HEK293 (cell line): ENCODE results near the gene FAM210B.

Experiments used
- CTCF ChIA-PET: fragments of 350-600 bp; formaldehyde crosslinking; extraction: SDS; loops from one replicate; lab custom pipeline; 2021; ENCODE audit warnings: antibody characterized with exemption; lab: Yijun Ruan, JAX
- POLR2A ChIA-PET: fragments of 300-600 bp; formaldehyde crosslinking; extraction: SDS; loops from one replicate; lab custom pipeline; 2020; ENCODE audit warnings: antibody characterized with exemption, inconsistent platforms; lab: Yijun Ruan, JAX
- H3K27ac ChIP-seq: fragments of 200-500 bp; sonication (Bioruptor generic); 2 replicates; pipeline ENCODE4 v1.5.1; 2014; ENCODE audit warnings: low read depth, low read length, control low read depth, inconsistent platforms; ENCODE audit errors: extremely low read depth
- H3K36me3 ChIP-seq, 2 experiments: fragments of 200-500 bp in 1 of 2; sonication (Bioruptor generic) in 1 of 2; 1 replicate in 1 of 2; 2 replicates in 1 of 2; pipeline ENCODE4 v1.5.1; 2014 to 2017; ENCODE audit warnings: inconsistent platforms in 2 of 2, low read length in 2 of 2; ENCODE audit not compliant: control insufficient read depth in 2 of 2, insufficient read depth in 1 of 2
- H3K4me1 ChIP-seq: fragments of 200-500 bp; sonication (Bioruptor generic); 2 replicates; pipeline ENCODE4 v1.5.1; 2014; ENCODE audit warnings: mild to moderate bottlenecking, low read length, inconsistent platforms; ENCODE audit not compliant: control insufficient read depth, insufficient read depth
- H3K4me3 ChIP-seq: 2 replicates; pipeline ENCODE4 v1.5.1; 2011; ENCODE audit warnings: low read depth, mild to moderate bottlenecking, control low read depth, low read length, moderate library complexity
- H3K9me3 ChIP-seq: fragments of 200-500 bp; sonication (Bioruptor generic); 2 replicates; pipeline ENCODE4 v1.5.1; 2014; ENCODE audit warnings: low read depth, low read length, inconsistent platforms; ENCODE audit not compliant: control insufficient read depth, insufficient read depth
- KLF10 ChIP-seq: fragments of 450-650 bp; IDR thresholded peaks from 2 replicates; pipeline ENCODE4 v1.5.1; 2018; ENCODE audit warnings: missing biosample characterization, mild to moderate bottlenecking, missing genetic modification characterization
- PRDM1 ChIP-seq: fragments of 450-650 bp; formaldehyde crosslinking; IDR thresholded peaks from 2 replicates; pipeline ENCODE4; 2016; ENCODE audit warnings: missing biosample characterization, missing genetic modification characterization
- PRDM10 ChIP-seq: fragments of 450-650 bp; formaldehyde crosslinking; IDR thresholded peaks from 2 replicates; pipeline ENCODE4 v1.5.1; 2016; ENCODE audit warnings: missing biosample characterization, missing genetic modification characterization
- SCRT2 ChIP-seq: fragments of 450-650 bp; formaldehyde crosslinking; IDR thresholded peaks from 2 replicates; pipeline ENCODE4 v1.5.1; 2016; ENCODE audit warnings: missing biosample characterization, missing genetic modification characterization
- SETDB1 ChIP-seq: IDR thresholded peaks from one replicate; pipeline ENCODE4 v1.6.1; 2017; ENCODE audit warnings: mild to moderate bottlenecking, low read length, moderate library complexity, mixed read lengths; ENCODE audit not compliant: insufficient read length
- SP2 ChIP-seq: fragments of 450-650 bp; formaldehyde crosslinking; IDR thresholded peaks from 2 replicates; pipeline ENCODE4 v1.5.1; 2016; ENCODE audit warnings: missing biosample characterization, missing genetic modification characterization
- SP3 ChIP-seq: fragments of 450-650 bp; formaldehyde crosslinking; IDR thresholded peaks from 2 replicates; pipeline ENCODE4 v1.5.1; 2016; ENCODE audit warnings: missing biosample characterization, missing genetic modification characterization
- WT1 ChIP-seq: fragments of 450-650 bp; formaldehyde crosslinking; IDR thresholded peaks from 2 replicates; pipeline ENCODE4 v1.5.1; 2016; ENCODE audit warnings: missing biosample characterization, missing genetic modification characterization
- ZBTB20 ChIP-seq: fragments of 450-650 bp; formaldehyde crosslinking; IDR thresholded peaks from 2 replicates; pipeline ENCODE4 v1.5.1; 2016; ENCODE audit warnings: missing biosample characterization, missing genetic modification characterization
- ZNF146 ChIP-seq: fragments of 450-650 bp; formaldehyde crosslinking; IDR thresholded peaks from 2 replicates; pipeline ENCODE4 v1.5.1; 2016; ENCODE audit warnings: missing biosample characterization, missing genetic modification characterization
- ZNF155 ChIP-seq: fragments of 450-650 bp; formaldehyde crosslinking; IDR thresholded peaks from 2 replicates; pipeline ENCODE4 v1.5.1; 2016; ENCODE audit warnings: missing biosample characterization, missing genetic modification characterization
- ZNF2 ChIP-seq: fragments of 450-650 bp; formaldehyde crosslinking; IDR thresholded peaks from 2 replicates; pipeline ENCODE4 v1.5.1; 2016; ENCODE audit warnings: missing biosample characterization, missing genetic modification characterization
- ZNF335 ChIP-seq: fragments of 450-650 bp; formaldehyde crosslinking; conservative IDR thresholded peaks from 2 replicates; pipeline ENCODE4 v1.5.1; 2016; ENCODE audit warnings: missing biosample characterization, missing genetic modification characterization
- ZNF341 ChIP-seq: fragments of 450-650 bp; formaldehyde crosslinking; IDR thresholded peaks from 2 replicates; pipeline ENCODE4; 2016; ENCODE audit warnings: low read depth, missing biosample characterization, missing genetic modification characterization
- ZNF362 ChIP-seq: fragments of 450-650 bp; formaldehyde crosslinking; IDR thresholded peaks from 2 replicates; pipeline ENCODE4 v1.5.1; 2016; ENCODE audit warnings: missing biosample characterization, missing genetic modification characterization
- ZNF366 ChIP-seq: fragments of 450-650 bp; formaldehyde crosslinking; conservative IDR thresholded peaks from 2 replicates; pipeline ENCODE4 v1.5.1; 2016; ENCODE audit warnings: missing biosample characterization, missing genetic modification characterization
- ZNF433 ChIP-seq: fragments of 450-650 bp; formaldehyde crosslinking; IDR thresholded peaks from 2 replicates; pipeline ENCODE4 v1.5.1; 2016; ENCODE audit warnings: missing biosample characterization, missing genetic modification characterization, low read depth
- ZNF600 ChIP-seq: fragments of 450-650 bp; formaldehyde crosslinking; IDR thresholded peaks from 2 replicates; pipeline ENCODE4 v1.5.1; 2016; ENCODE audit warnings: missing biosample characterization, missing genetic modification characterization
- ZNF707 ChIP-seq: fragments of 450-650 bp; formaldehyde crosslinking; IDR thresholded peaks from 2 replicates; pipeline ENCODE4 v1.5.1; 2016; ENCODE audit warnings: missing biosample characterization, missing genetic modification characterization
- ZNF785 ChIP-seq: fragments of 450-650 bp; formaldehyde crosslinking; IDR thresholded peaks from 2 replicates; pipeline ENCODE4 v1.5.1; 2016; ENCODE audit warnings: missing biosample characterization, missing genetic modification characterization
- ZNF837 ChIP-seq: fragments of 450-650 bp; formaldehyde crosslinking; IDR thresholded peaks from 2 replicates; pipeline ENCODE4 v1.5.1; 2016; ENCODE audit warnings: missing biosample characterization, missing genetic modification characterization
- ZSCAN16 ChIP-seq: fragments of 450-650 bp; formaldehyde crosslinking; IDR thresholded peaks from 2 replicates; pipeline ENCODE4 v1.5.1; 2016; ENCODE audit warnings: missing biosample characterization, missing genetic modification characterization
- TF ChIP-seq, protein P1 (sequence below): fragments of 450-650 bp; formaldehyde crosslinking; optimal IDR thresholded peaks from 2 replicates; pipeline ENCODE3; 2016; ENCODE audit warnings: missing biosample characterization, mild to moderate bottlenecking, missing genetic modification characterization

The FAM210B gene

DNA sequence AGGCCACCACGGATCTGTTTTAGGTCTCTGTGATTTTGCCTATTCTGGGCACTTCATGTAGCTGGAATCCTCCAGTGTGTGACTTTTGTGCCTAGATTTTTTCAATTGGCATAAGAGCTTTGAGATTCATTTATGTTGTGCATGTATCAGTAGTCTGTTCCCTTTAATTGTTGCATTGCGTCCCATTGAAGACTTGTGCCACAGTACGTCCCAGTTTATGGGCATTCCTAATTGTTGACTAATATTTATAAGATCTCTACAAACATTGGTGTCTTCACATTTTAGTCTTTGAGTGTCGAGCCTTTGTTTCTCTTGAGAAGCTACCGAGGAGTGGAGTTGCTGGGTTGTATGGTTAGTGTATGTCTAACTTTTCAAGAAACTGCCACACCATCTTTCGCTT, 704 bp upstream of the FAM210B start:
- ChIA-PET POLR2A (interaction anchor here (0.7 to 2.8 kb wide), 3 partner anchors 10 to 34 kb away, joined by 3 to 31 read pairs (median 4); partner anchors contain the start of genes AURKA and CSTF1), CTCF (interaction anchor here (2.8 to 3.0 kb wide), 2 partner anchors 14 to 110 kb away, joined by 7 to 14 read pairs; partner anchors contain the start of gene MC3R)
- H3K9me3 ChIP-seq: no peaks in the 10 kb centered on the region
- H3K4me1 ChIP-seq: no peaks in the 10 kb centered on the region
- no peak overlapping the region for H3K4me3 ChIP-seq
- no peaks in the 10 kb centered on the region; a peak in 1 of 3 replicates for H3K36me3 ChIP-seq
- H3K27ac ChIP-seq: no peak overlapping the region
- TF ChIP-seq ZNF2 (tag by site-specific recombination) (no peak), ZNF335 (tag by site-specific recombination) (peak; percentile 89)

GRCh38 chr20:56359212-56360132, 698 bp downstream of the FAM210B start:
- H3K36me3 ChIP-seq: peaks cover 0 to 12% of the 10 kb centered on the region in 2 experiments; a peak in 2 of 3 replicates
- ChIA-PET CTCF (interaction anchor here (0.6 to 3.0 kb wide), 4 partner anchors 15 to 1692 kb away, joined by 5 to 14 read pairs (median 6); partner anchors contain the start of gene MC3R), POLR2A (interaction anchor here (0.6 to 2.8 kb wide), 6 partner anchors 9 to 1679 kb away, joined by 3 to 31 read pairs (median 4); partner anchors contain the start of genes AURKA and CSTF1)
- H3K4me1 ChIP-seq: no peaks in the 10 kb centered on the region
- TF ChIP-seq SP3: 0 out of 2 replicates have a peak, but pooled peaks have one; percentile 17
- peak; percentile 27; the same call in 1 of the 2 replicates for TF ChIP-seq WT1 (tag by site-specific recombination)
- peak; percentile 28; the same call in 1 of the 2 replicates for TF ChIP-seq SP2 (tag by site-specific recombination)
- no peak for TF ChIP-seq ZNF785 (tag by site-specific recombination)
- no peak for TF ChIP-seq ZNF155
- peak; percentile 49; the same call in 1 of the 2 replicates for TF ChIP-seq ZSCAN16 (tag by site-specific recombination)
- no peak for TF ChIP-seq ZNF433 (tag by site-specific recombination)
- TF ChIP-seq, protein P1, sequence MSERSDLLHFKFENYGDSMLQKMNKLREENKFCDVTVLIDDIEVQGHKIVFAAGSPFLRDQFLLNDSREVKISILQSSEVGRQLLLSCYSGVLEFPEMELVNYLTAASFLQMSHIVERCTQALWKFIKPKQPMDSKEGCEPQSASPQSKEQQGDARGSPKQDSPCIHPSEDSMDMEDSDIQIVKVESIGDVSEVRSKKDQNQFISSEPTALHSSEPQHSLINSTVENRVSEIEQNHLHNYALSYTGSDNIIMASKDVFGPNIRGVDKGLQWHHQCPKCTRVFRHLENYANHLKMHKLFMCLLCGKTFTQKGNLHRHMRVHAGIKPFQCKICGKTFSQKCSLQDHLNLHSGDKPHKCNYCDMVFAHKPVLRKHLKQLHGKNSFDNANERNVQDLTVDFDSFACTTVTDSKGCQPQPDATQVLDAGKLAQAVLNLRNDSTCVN: peak; percentile 43
- peak; percentile 94 for TF ChIP-seq ZNF341 (tag by site-specific recombination)
- TF ChIP-seq ZNF362 (tag by site-specific recombination): no peak
- TF ChIP-seq PRDM10 (tag by site-specific recombination): no peak
- TF ChIP-seq SCRT2 (tag by site-specific recombination): no peak
- TF ChIP-seq ZNF366: peak; percentile 46
- no peak for TF ChIP-seq ZNF707 (tag by site-specific recombination)
- 0 out of 2 replicates have a peak, but pooled peaks have one; percentile 26 for TF ChIP-seq KLF10 (tag by site-specific recombination)
- TF ChIP-seq PRDM1 (tag by site-specific recombination): peak; percentile 98
- TF ChIP-seq ZNF335 (tag by site-specific recombination): peak; percentile 78
- no peak for TF ChIP-seq SETDB1
- TF ChIP-seq ZNF837: no peak
- peak; percentile 82 for TF ChIP-seq ZBTB20 (tag by site-specific recombination)
- TF ChIP-seq ZNF2 (tag by site-specific recombination): peak; percentile 53
- no peak for TF ChIP-seq ZNF146 (tag by site-specific recombination)
- TF ChIP-seq ZNF600 (tag by site-specific recombination): peak; percentile 64
- H3K9me3 ChIP-seq: no peaks in the 10 kb centered on the region
- peak overlapping the region; percentile 66 for H3K27ac ChIP-seq
- H3K4me3 ChIP-seq: peak overlapping the region; percentile 65
